Measurements from ENCODE around the gene TCF4.

DNA sequence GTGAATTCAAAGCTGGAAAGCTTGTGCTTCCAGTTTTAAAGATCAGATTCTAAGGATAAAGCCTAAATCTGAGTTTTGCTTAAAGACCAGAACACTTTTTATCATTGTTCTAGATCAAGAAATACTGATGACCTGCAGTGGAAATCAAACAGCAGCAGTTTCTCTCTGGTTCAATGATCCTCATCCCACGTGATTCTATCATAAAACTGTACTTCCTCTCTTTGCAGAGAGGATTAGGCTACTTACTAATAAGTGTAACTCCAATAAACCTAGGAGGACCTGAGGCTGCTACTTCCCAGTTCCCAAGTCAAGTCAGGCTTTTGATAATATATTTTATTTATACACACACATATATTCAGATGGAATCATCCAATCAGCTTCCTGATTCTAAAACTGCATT, 81.9 kb downstream of the TCF4 start:
- TF ChIP-seq ZNF423 (CRISPR knock-in tag; IDR thresholded peaks at IDR 0.05): no peak
- TF ChIP-seq, protein P1, sequence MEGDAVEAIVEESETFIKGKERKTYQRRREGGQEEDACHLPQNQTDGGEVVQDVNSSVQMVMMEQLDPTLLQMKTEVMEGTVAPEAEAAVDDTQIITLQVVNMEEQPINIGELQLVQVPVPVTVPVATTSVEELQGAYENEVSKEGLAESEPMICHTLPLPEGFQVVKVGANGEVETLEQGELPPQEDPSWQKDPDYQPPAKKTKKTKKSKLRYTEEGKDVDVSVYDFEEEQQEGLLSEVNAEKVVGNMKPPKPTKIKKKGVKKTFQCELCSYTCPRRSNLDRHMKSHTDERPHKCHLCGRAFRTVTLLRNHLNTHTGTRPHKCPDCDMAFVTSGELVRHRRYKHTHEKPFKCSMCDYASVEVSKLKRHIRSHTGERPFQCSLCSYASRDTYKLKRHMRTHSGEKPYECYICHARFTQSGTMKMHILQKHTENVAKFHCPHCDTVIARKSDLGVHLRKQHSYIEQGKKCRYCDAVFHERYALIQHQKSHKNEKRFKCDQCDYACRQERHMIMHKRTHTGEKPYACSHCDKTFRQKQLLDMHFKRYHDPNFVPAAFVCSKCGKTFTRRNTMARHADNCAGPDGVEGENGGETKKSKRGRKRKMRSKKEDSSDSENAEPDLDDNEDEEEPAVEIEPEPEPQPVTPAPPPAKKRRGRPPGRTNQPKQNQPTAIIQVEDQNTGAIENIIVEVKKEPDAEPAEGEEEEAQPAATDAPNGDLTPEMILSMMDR (IDR thresholded peaks at IDR 0.05): no peak
- no peak for TF ChIP-seq NR3C1 (CRISPR knock-in tag; conservative IDR thresholded peaks at IDR 0.05; ENCODE audit: low read depth)
- TF ChIP-seq, protein P2, sequence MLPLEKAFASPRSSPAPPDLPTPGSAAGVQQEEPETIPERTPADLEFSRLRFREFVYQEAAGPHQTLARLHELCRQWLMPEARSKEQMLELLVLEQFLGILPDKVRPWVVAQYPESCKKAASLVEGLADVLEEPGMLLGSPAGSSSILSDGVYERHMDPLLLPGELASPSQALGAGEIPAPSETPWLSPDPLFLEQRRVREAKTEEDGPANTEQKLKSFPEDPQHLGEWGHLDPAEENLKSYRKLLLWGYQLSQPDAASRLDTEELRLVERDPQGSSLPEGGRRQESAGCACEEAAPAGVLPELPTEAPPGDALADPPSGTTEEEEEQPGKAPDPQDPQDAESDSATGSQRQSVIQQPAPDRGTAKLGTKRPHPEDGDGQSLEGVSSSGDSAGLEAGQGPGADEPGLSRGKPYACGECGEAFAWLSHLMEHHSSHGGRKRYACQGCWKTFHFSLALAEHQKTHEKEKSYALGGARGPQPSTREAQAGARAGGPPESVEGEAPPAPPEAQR (CRISPR knock-in tag; IDR thresholded peaks at IDR 0.05): no peak
- TF ChIP-seq SMAD4 (CRISPR knock-in tag; IDR thresholded peaks at IDR 0.05): no peak
- TF ChIP-seq, protein P3, sequence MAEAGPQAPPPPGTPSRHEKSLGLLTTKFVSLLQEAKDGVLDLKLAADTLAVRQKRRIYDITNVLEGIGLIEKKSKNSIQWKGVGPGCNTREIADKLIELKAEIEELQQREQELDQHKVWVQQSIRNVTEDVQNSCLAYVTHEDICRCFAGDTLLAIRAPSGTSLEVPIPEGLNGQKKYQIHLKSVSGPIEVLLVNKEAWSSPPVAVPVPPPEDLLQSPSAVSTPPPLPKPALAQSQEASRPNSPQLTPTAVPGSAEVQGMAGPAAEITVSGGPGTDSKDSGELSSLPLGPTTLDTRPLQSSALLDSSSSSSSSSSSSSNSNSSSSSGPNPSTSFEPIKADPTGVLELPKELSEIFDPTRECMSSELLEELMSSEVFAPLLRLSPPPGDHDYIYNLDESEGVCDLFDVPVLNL (CRISPR knock-in tag; IDR thresholded peaks at IDR 0.05; ENCODE audit: borderline replicate concordance, low read depth): no peak
- no peak for TF ChIP-seq CREM (CRISPR knock-in tag; IDR thresholded peaks at IDR 0.05)
- TF ChIP-seq, protein P4, sequence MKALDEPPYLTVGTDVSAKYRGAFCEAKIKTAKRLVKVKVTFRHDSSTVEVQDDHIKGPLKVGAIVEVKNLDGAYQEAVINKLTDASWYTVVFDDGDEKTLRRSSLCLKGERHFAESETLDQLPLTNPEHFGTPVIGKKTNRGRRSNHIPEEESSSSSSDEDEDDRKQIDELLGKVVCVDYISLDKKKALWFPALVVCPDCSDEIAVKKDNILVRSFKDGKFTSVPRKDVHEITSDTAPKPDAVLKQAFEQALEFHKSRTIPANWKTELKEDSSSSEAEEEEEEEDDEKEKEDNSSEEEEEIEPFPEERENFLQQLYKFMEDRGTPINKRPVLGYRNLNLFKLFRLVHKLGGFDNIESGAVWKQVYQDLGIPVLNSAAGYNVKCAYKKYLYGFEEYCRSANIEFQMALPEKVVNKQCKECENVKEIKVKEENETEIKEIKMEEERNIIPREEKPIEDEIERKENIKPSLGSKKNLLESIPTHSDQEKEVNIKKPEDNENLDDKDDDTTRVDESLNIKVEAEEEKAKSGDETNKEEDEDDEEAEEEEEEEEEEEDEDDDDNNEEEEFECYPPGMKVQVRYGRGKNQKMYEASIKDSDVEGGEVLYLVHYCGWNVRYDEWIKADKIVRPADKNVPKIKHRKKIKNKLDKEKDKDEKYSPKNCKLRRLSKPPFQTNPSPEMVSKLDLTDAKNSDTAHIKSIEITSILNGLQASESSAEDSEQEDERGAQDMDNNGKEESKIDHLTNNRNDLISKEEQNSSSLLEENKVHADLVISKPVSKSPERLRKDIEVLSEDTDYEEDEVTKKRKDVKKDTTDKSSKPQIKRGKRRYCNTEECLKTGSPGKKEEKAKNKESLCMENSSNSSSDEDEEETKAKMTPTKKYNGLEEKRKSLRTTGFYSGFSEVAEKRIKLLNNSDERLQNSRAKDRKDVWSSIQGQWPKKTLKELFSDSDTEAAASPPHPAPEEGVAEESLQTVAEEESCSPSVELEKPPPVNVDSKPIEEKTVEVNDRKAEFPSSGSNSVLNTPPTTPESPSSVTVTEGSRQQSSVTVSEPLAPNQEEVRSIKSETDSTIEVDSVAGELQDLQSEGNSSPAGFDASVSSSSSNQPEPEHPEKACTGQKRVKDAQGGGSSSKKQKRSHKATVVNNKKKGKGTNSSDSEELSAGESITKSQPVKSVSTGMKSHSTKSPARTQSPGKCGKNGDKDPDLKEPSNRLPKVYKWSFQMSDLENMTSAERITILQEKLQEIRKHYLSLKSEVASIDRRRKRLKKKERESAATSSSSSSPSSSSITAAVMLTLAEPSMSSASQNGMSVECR (CRISPR knock-in tag; IDR thresholded peaks at IDR 0.05; ENCODE audit: borderline replicate concordance): no peak
- TF ChIP-seq, protein P5, sequence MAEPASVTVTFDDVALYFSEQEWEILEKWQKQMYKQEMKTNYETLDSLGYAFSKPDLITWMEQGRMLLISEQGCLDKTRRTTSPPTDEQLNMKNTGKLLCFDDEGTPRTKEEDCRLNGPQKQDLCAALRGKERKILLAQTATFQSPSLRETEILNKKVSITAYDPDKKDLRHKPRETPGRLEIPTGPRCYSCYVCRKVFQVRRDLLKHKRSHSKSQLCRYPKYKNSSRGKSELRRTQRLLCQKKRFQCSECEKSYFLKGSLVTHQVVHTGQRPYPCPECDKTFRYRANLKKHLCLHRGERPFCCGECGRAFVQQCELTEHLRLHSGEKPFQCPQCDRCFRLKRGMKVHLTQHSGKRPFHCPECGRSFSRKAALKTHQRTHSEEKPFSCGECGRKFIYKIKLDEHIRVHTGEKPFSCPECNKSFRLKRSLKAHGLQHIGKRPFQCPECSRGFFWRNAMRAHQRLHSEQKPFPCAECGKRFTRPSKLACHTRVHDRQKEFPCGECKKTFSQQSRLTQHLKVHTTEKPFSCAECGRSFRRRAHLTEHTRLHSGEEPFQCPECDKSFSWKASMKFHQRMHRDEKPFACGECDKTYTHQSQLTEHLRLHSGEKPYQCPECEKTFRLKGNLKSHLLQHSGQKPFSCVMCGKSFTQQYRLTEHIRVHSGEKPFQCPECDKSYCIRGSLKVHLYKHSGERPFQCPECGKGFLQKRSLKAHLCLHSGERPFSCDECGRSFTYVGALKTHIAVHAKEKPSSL (CRISPR knock-in tag; conservative IDR thresholded peaks at IDR 0.05): no peak

Data from WTC11 (cell line).